ENCODE results near the gene DCC.

DCC gene

DNA sequence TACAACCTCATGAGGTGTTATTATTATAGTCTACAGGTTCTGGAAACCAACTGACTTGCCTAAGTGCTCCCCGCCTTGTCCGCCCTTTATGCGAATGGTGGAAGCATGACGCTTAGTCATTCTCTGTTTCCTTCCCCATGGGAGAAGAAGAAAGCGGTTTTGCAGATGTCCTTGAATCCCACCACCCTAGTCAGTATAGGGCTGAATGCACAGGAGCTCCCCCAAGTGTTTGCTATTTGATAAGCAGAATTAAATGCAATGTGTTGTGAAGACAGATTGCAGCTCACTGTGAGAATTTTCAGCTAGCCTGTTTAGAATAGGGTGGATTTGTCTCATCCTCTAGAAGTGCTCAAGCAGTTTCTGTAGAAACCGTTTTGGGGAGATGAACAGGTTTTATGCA, 652.0 kb downstream of the DCC start:
- H3K27ac ChIP-seq (ENCODE audit: insufficient read depth, low read length, poor library complexity, severe bottlenecking) = no peak overlapping the region
- no peaks in the 10 kb centered on the region for H3K9me3 ChIP-seq (ENCODE audit: control insufficient read depth, low read length)
- H3K4me1 ChIP-seq (ENCODE audit: control insufficient read depth, insufficient read depth, low read length, poor library complexity, severe bottlenecking) = no peaks in the 10 kb centered on the region
- no peak for DNase-seq
- H3K4me3 ChIP-seq (ENCODE audit: insufficient read depth, low read depth, low read length, poor library complexity, severe bottlenecking) = no peak overlapping the region
- no peaks in the 10 kb centered on the region for H3K36me3 ChIP-seq (ENCODE audit: control insufficient read depth, insufficient read depth, low read length)
- no peaks in the 10 kb centered on the region for H3K27me3 ChIP-seq (replicated peaks; ENCODE audit: control insufficient read depth, insufficient read depth, low read length, poor library complexity, severe bottlenecking)

DNA sequence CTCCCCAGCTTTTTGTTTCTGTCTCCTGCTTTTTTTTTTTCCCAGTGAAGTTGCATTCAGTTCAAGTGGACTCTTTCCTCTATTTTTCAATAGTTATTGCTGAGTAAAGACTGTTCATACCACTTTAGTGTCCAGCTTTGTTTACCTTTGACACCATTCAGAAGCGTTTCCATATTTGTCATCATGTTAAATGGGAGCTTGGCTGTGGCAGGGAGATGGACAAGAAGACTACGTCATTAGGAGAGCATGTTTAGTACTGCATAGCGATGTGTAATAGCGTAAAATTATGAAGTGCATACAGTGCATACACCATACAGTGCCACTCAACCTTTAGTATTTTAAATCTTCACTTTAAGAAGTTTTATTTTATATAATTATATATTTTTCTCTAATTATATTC, 655.9 kb downstream of the DCC start:
- DNase-seq = no peak
- H3K4me3 ChIP-seq (ENCODE audit: insufficient read depth, low read depth, low read length, poor library complexity, severe bottlenecking) = no peak overlapping the region
- no peaks in the 10 kb centered on the region for H3K9me3 ChIP-seq (ENCODE audit: control insufficient read depth, low read length)
- no peaks in the 10 kb centered on the region for H3K36me3 ChIP-seq (ENCODE audit: control insufficient read depth, insufficient read depth, low read length)
- no peaks in the 10 kb centered on the region for H3K27me3 ChIP-seq (replicated peaks; ENCODE audit: control insufficient read depth, insufficient read depth, low read length, poor library complexity, severe bottlenecking)
- no peaks in the 10 kb centered on the region for H3K4me1 ChIP-seq (ENCODE audit: control insufficient read depth, insufficient read depth, low read length, poor library complexity, severe bottlenecking)
- H3K27ac ChIP-seq (ENCODE audit: insufficient read depth, low read length, poor library complexity, severe bottlenecking) = no peak overlapping the region

DNA sequence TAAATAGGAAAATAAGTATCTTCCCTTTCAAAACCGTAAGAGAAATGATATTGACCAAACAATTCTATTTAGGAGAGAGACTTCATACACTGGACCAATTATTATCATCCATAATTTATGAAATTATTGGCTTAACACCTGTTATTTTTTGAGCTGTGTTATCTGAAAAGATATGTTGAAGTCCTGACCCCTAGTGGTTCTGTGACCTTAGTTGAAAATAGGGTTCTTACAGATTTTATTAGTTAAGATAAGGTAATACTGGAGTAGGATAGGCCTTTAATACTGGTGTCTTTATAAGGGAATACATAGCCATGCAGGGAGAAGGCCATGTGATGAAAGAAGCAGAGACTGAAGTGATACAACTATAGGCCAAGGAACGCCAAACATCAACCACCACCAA, 659.6 kb downstream of the DCC start:
- Histone ChIP-seq H3K27ac (ENCODE audit: insufficient read depth, low read length, poor library complexity, severe bottlenecking) (no peak overlapping the region), H3K36me3 (ENCODE audit: control insufficient read depth, insufficient read depth, low read length) (no peaks in the 10 kb centered on the region), H3K9me3 (ENCODE audit: control insufficient read depth, low read length) (no peaks in the 10 kb centered on the region), H3K4me3 (ENCODE audit: insufficient read depth, low read depth, low read length, poor library complexity, severe bottlenecking) (no peak overlapping the region), H3K4me1 (ENCODE audit: control insufficient read depth, insufficient read depth, low read length, poor library complexity, severe bottlenecking) (no peaks in the 10 kb centered on the region), H3K27me3 (replicated peaks; ENCODE audit: control insufficient read depth, insufficient read depth, low read length, poor library complexity, severe bottlenecking) (no peaks in the 10 kb centered on the region)
- no peak for DNase-seq

DNA sequence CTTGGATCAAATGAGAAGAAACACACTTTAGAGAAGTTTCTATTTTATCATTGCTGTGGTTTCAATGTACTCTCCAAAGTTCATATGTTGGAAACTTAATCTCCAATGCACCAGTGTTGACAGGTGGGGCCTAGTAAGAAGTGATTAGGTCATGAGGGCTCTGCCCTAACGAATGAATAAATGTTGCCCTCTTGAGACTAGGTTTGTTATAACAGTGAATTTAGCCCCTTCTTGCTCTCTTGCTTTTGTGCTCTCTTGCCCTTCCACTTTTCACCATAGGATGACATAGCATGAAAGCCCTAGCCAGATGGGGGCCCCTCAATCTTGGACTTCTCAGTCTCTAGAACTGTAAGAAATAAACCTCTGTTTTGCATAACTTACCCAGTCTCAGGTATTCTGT, 664.8 kb downstream of the DCC start:
- Histone ChIP-seq H3K9me3 (ENCODE audit: control insufficient read depth, low read length) (no peaks in the 10 kb centered on the region), H3K4me3 (ENCODE audit: insufficient read depth, low read depth, low read length, poor library complexity, severe bottlenecking) (no peak overlapping the region), H3K4me1 (ENCODE audit: control insufficient read depth, insufficient read depth, low read length, poor library complexity, severe bottlenecking) (no peaks in the 10 kb centered on the region), H3K36me3 (ENCODE audit: control insufficient read depth, insufficient read depth, low read length) (no peaks in the 10 kb centered on the region), H3K27ac (ENCODE audit: insufficient read depth, low read length, poor library complexity, severe bottlenecking) (no peak overlapping the region), H3K27me3 (replicated peaks; ENCODE audit: control insufficient read depth, insufficient read depth, low read length, poor library complexity, severe bottlenecking) (no peaks in the 10 kb centered on the region)
- no peak for DNase-seq

DNA sequence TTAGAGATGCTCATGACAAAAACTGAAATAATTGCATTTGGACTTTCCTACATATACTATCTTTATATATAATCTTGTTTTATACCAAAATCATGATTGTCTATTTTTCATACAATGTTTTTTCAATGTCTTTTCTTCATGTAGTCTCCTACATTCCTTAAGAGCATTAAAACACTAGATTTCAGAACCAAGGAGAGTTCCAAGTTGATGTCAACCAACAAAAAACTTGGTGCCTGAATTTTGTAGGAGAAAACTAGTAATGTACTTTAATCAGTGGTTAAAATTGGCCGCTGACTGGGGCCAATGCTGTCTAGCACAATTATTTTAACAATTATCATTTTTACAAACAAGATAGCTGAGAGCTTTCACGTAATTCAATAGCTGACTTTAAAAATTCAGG, 678.8 kb downstream of the DCC start:
- H3K36me3 ChIP-seq (ENCODE audit: control insufficient read depth, insufficient read depth, low read length) = no peaks in the 10 kb centered on the region
- no peak overlapping the region for H3K27ac ChIP-seq (ENCODE audit: insufficient read depth, low read length, poor library complexity, severe bottlenecking)
- H3K4me3 ChIP-seq (ENCODE audit: insufficient read depth, low read depth, low read length, poor library complexity, severe bottlenecking) = no peak overlapping the region
- H3K9me3 ChIP-seq (ENCODE audit: control insufficient read depth, low read length) = no peaks in the 10 kb centered on the region
- no peak for DNase-seq
- no peaks in the 10 kb centered on the region for H3K27me3 ChIP-seq (replicated peaks; ENCODE audit: control insufficient read depth, insufficient read depth, low read length, poor library complexity, severe bottlenecking)
- H3K4me1 ChIP-seq (ENCODE audit: control insufficient read depth, insufficient read depth, low read length, poor library complexity, severe bottlenecking) = no peaks in the 10 kb centered on the region

DNA sequence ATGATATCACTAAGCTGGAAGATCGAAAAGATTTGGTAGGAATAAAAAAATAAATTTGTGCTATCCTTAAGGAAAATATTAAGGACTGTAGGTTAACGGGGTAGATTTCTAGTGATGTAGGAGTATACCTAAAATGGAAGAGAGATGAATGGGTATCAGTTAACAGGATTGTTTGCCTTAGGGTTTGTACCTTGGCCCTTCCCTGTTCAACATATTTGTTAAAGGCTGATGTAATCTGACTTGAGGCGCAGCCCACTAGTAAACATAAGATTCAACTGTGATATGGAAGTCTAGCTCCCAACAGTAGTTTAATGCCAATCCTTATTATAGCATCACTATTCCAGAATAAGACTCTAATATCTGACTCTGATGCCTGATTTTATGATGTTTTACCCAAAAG, 685.2 kb downstream of the DCC start:
- H3K27ac ChIP-seq (ENCODE audit: insufficient read depth, low read length, poor library complexity, severe bottlenecking) = no peak overlapping the region

DNA sequence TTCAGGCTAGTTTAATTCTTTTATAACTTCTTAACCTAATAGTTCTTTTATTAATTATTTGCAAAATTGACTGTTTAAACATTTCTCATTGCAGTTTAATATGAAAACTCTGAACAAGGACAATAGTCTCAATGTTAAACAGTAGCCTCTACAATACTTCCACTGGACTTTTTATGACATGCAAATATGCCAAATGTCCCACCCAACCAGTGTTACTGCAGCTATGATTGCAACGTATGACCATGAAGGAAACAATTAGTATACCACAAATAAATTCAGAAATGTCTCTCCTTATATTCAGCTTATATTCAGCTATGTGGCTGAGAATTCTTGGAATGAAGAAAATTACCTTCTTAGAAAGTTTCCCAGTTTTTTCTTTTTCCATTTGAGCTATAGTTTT, 688.6 kb downstream of the DCC start:
- no peaks in the 10 kb centered on the region for H3K4me1 ChIP-seq (ENCODE audit: control insufficient read depth, insufficient read depth, low read length, poor library complexity, severe bottlenecking)
- no peaks in the 10 kb centered on the region for H3K36me3 ChIP-seq (ENCODE audit: control insufficient read depth, insufficient read depth, low read length)
- no peaks in the 10 kb centered on the region for H3K27me3 ChIP-seq (replicated peaks; ENCODE audit: control insufficient read depth, insufficient read depth, low read length, poor library complexity, severe bottlenecking)
- no peak overlapping the region for H3K4me3 ChIP-seq (ENCODE audit: insufficient read depth, low read depth, low read length, poor library complexity, severe bottlenecking)
- no peaks in the 10 kb centered on the region for H3K9me3 ChIP-seq (ENCODE audit: control insufficient read depth, low read length)
- DNase-seq = no peak
- H3K27ac ChIP-seq (ENCODE audit: insufficient read depth, low read length, poor library complexity, severe bottlenecking) = no peak overlapping the region

More for the DNA sequence above, 685.2 kb downstream of the DCC start:
- Histone ChIP-seq H3K9me3 (ENCODE audit: control insufficient read depth, low read length) (no peaks in the 10 kb centered on the region), H3K36me3 (ENCODE audit: control insufficient read depth, insufficient read depth, low read length) (no peaks in the 10 kb centered on the region), H3K27me3 (replicated peaks; ENCODE audit: control insufficient read depth, insufficient read depth, low read length, poor library complexity, severe bottlenecking) (no peaks in the 10 kb centered on the region), H3K4me1 (ENCODE audit: control insufficient read depth, insufficient read depth, low read length, poor library complexity, severe bottlenecking) (no peaks in the 10 kb centered on the region), H3K4me3 (ENCODE audit: insufficient read depth, low read depth, low read length, poor library complexity, severe bottlenecking) (no peak overlapping the region)
- no peak for DNase-seq

DNA sequence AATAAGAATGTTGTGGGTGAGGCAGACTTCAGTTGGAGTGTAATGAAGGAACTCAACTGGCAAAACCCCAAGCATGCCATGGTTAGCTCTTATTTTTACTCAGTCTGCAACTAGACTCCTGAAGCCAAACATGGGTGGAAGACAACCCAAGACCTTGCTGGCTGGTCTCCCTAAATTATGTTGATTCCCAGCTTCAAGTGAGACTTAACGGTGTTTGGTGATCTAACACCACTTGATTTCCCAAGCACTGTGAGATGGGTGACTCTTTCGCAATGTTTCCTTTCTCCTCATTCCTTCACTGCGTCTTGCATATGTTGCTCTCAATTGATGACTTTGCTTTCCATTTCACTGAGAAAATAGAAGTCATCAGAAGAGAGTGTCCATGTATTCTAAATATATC, 693.1 kb downstream of the DCC start:
- no peaks in the 10 kb centered on the region for H3K4me1 ChIP-seq (ENCODE audit: control insufficient read depth, insufficient read depth, low read length, poor library complexity, severe bottlenecking)
- no peaks in the 10 kb centered on the region for H3K27me3 ChIP-seq (replicated peaks; ENCODE audit: control insufficient read depth, insufficient read depth, low read length, poor library complexity, severe bottlenecking)
- H3K4me3 ChIP-seq (ENCODE audit: insufficient read depth, low read depth, low read length, poor library complexity, severe bottlenecking) = no peak overlapping the region
- H3K9me3 ChIP-seq (ENCODE audit: control insufficient read depth, low read length) = no peaks in the 10 kb centered on the region
- no peaks in the 10 kb centered on the region for H3K36me3 ChIP-seq (ENCODE audit: control insufficient read depth, insufficient read depth, low read length)
- no peak for DNase-seq
- H3K27ac ChIP-seq (ENCODE audit: insufficient read depth, low read length, poor library complexity, severe bottlenecking) = no peak overlapping the region

DNA sequence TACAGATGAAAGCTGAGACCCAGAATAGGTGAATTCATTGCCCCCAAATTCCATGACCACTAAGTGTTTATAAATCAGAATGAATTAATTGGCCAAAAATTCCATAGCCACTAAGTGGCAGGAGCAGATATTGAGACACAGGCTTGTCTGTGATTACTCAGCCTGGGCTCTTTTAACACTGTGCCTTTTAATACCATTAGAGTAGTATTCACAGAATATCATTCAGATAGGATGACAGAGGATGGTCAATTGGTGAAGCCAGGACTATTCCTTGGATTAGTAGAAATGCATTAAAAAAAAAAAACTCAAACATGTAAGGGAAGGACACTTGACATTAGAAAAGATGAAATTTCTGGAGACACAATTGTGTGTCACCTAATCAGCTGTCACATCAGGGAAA, 698.6 kb downstream of the DCC start:
- no peaks in the 10 kb centered on the region for H3K4me1 ChIP-seq (ENCODE audit: control insufficient read depth, insufficient read depth, low read length, poor library complexity, severe bottlenecking)
- H3K27me3 ChIP-seq (replicated peaks; ENCODE audit: control insufficient read depth, insufficient read depth, low read length, poor library complexity, severe bottlenecking) = no peaks in the 10 kb centered on the region
- H3K4me3 ChIP-seq (ENCODE audit: insufficient read depth, low read depth, low read length, poor library complexity, severe bottlenecking) = no peak overlapping the region
- no peaks in the 10 kb centered on the region for H3K9me3 ChIP-seq (ENCODE audit: control insufficient read depth, low read length)
- DNase-seq = no peak
- H3K27ac ChIP-seq (ENCODE audit: insufficient read depth, low read length, poor library complexity, severe bottlenecking) = no peak overlapping the region
- no peaks in the 10 kb centered on the region for H3K36me3 ChIP-seq (ENCODE audit: control insufficient read depth, insufficient read depth, low read length)

DNA sequence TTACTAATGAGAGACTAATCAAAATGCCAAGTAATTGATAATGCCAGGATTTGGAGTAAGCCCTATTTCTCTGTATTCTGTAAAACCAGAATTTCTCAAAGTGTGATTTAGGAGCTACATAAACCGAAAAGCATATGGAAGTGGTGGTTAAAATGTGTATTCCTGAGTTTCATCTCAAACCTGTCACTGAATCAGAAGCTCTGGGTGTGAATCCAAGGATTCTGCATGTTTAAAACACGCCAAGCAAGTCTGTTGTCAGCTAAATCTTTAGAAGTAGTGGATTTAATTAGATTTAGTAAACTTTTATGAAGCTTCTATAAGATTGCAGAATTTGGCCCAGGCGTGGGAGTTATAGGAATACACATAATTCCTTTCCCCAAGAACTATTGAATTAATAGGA, 700.3 kb downstream of the DCC start:
- H3K27me3 ChIP-seq (replicated peaks; ENCODE audit: control insufficient read depth, insufficient read depth, low read length, poor library complexity, severe bottlenecking) = no peaks in the 10 kb centered on the region
- no peaks in the 10 kb centered on the region for H3K9me3 ChIP-seq (ENCODE audit: control insufficient read depth, low read length)
- DNase-seq = no peak
- H3K36me3 ChIP-seq (ENCODE audit: control insufficient read depth, insufficient read depth, low read length) = no peaks in the 10 kb centered on the region
- no peak overlapping the region for H3K27ac ChIP-seq (ENCODE audit: insufficient read depth, low read length, poor library complexity, severe bottlenecking)
- no peaks in the 10 kb centered on the region for H3K4me1 ChIP-seq (ENCODE audit: control insufficient read depth, insufficient read depth, low read length, poor library complexity, severe bottlenecking)
- no peak overlapping the region for H3K4me3 ChIP-seq (ENCODE audit: insufficient read depth, low read depth, low read length, poor library complexity, severe bottlenecking)

DNA sequence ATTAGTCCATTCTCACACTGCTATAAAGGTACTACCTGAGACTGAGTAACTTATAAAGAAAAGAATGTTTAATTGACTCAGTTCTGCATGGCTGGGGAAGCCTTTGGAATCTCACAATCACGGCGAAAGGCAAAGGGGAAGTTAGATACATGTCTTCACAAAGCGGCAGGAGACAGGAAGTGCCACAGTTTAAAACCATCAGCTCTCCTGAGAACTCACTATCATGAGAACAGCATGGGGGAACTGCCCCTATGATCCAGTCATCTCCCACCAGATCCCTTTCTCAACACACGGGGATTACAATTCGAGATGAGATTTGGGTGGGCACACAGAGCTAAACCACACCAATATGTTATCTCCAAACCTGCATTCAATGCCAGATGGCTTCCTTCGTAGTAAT, 716.1 kb downstream of the DCC start:
- no peak overlapping the region for H3K27ac ChIP-seq (ENCODE audit: insufficient read depth, low read length, poor library complexity, severe bottlenecking)
- H3K4me1 ChIP-seq (ENCODE audit: control insufficient read depth, insufficient read depth, low read length, poor library complexity, severe bottlenecking) = no peaks in the 10 kb centered on the region
- H3K4me3 ChIP-seq (ENCODE audit: insufficient read depth, low read depth, low read length, poor library complexity, severe bottlenecking) = no peak overlapping the region
- no peak for DNase-seq
- H3K36me3 ChIP-seq (ENCODE audit: control insufficient read depth, insufficient read depth, low read length) = no peaks in the 10 kb centered on the region
- H3K9me3 ChIP-seq (ENCODE audit: control insufficient read depth, low read length) = no peaks in the 10 kb centered on the region
- H3K27me3 ChIP-seq (replicated peaks; ENCODE audit: control insufficient read depth, insufficient read depth, low read length, poor library complexity, severe bottlenecking) = no peaks in the 10 kb centered on the region
